Endothelial cell of coronary artery (primary cell): ENCODE measurements around the gene PYGO1. TPM values are rescaled to one million over a fixed set of nuclear protein-coding genes. Genes with fewer than 3 reads are reported as not detected.

ENCODE experiments used
- total RNA-seq: library from RNA; depleted of rRNA; stranded (reverse); fragments of >200 nt; gene quantifications from 2 replicates; pipeline ENCODE4 v1.2.3, GENCODE V29; 2014

PYGO1 gene, protein sequence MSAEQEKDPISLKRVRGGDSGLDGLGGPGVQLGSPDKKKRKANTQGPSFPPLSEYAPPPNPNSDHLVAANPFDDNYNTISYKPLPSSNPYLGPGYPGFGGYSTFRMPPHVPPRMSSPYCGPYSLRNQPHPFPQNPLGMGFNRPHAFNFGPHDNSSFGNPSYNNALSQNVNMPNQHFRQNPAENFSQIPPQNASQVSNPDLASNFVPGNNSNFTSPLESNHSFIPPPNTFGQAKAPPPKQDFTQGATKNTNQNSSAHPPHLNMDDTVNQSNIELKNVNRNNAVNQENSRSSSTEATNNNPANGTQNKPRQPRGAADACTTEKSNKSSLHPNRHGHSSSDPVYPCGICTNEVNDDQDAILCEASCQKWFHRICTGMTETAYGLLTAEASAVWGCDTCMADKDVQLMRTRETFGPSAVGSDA
- 0.27 and 1.7 TPM in 2 replicates for total RNA-seq

DNA sequence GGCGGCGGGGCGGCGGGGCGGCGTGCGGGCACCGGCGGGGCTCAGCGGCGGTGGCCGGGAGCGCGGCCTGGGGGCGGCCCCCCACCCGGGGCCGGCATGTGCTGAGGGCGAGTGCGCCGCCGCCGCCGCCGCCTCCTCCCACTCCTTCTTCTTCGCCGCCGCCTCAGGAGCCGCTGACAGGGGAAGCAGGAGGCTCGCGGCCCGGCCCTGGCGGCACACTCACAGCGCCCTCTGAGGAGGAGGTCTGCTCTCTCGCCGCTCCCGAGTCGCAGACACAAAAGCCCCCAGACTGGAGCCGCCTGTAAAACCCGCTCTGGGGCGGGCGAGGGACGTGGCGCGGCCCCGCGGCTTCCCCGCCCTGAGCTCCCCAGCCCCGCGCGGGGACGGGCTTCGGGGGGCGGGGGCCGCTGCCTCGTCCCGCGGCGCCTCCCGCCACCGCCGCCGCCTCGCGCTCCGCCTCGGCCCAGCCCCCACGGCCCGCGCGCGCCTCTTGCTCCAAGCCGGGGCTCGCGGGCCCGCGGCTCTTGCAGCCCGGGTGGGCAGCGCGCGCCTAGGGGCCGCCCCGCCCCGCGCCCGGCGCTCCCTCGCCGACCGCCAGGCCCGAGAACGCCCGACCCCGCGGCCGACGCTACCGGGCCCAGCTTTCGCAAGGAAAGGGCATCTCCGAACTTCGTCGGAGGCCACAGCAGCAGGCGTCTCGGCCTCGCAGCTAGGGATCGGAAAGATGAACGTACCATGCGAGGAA lies at the start of gene PYGO1:
TSS of gene PYGO1 (minus strand) at position 276 of the 745 bp plus-strand sequence. CDS start 462 bp downstream, outside the sequence.

Other genes with a start within 250 kb of the PYGO1 start
- gene CCPG1, start 180.0 kb downstream of the PYGO1 start, total RNA-seq, result 34.8 and 61.0 TPM in 2 replicates
- 0.94 and 1.3 TPM in 2 replicates for gene PIERCE2, start 179.8 kb downstream of the PYGO1 start, total RNA-seq
- gene DNAAF4, start 80.1 kb downstream of the PYGO1 start, total RNA-seq, result 3.0 and 3.5 TPM in 2 replicates
- 1.3 and 1.4 TPM in 2 replicates for gene PRTG, start 154.8 kb upstream of the PYGO1 start, total RNA-seq